GM18870 (cell line): Measurements from ENCODE around the gene GGT1.
"Not testable (repeated sequence)": the region's sequence is repeated elsewhere in the genome, so short reads cannot be mapped to it uniquely, and the experiment has no call there.

Experiments used
- ATAC-seq: cut with Tn5 transposase; IDR thresholded peaks from one replicate; pipeline ENCODE4 v1.9.1; 2021; ENCODE audit warnings: moderate library complexity; ENCODE audit not compliant: unreplicated experiment

Gene GGT1

GRCh38 chr22:24602847-24603769, at the start of gene GGT1:
Gene GGT1, plus strand, starts transcription at chr22:24603193. Its CDS starts 7,889 bp downstream, at chr22:24611082.
- ATAC-seq = not testable (repeated sequence)

DNA sequence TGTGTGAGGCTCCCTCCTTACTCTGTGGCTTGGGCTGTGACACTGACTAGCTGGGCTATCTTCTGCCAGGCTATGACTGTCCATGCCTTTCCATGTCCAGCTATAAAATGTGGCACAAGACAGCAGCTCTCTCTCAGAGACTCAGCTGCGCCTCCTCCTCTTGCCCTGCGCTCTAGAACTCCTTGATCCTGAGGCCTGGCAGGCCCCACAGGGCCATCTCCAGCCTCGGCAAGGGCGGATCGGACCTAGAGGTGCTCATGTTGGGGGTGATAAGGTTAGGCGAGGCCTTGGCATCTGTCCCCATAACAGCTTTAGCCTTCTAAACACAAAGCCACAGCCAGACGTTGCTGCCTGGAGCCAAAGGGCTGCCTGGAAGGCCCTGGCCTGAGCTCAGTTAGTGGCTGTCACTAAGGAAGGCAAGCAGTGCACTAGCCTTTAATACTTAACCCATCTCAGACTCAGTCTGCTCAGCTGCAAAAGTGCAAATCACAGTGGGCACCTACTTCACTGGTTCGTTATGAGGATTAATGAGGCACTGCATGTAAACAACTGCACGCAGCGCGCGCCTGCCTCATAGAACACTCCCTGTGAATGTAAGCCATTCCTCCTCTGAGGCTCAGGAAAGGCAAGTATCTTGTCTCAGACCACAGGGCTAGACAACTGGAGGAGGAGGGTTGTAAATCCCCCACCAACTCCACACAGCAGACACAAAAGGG, 49.2 kb upstream of the GGT1 start:
- ATAC-seq = no peak

GRCh38 chr22:24554313-24555164, 48.5 kb upstream of the GGT1 start, which contains the start of gene GUCD1:
Gene GUCD1, minus strand, starts transcription at chr22:24555138. Its CDS starts 147 bp downstream, at chr22:24554991.
- no peak for ATAC-seq

- ATAC-seq = peak; percentile 65
Observed at GRCh38 chr22:24555165-24556039, 47.6 kb upstream of the GGT1 start, which contains the start of gene SNRPD3. Gene SNRPD3, plus strand, starts transcription at chr22:24555999. Its CDS starts 1,676 bp downstream, at chr22:24557675.

DNA sequence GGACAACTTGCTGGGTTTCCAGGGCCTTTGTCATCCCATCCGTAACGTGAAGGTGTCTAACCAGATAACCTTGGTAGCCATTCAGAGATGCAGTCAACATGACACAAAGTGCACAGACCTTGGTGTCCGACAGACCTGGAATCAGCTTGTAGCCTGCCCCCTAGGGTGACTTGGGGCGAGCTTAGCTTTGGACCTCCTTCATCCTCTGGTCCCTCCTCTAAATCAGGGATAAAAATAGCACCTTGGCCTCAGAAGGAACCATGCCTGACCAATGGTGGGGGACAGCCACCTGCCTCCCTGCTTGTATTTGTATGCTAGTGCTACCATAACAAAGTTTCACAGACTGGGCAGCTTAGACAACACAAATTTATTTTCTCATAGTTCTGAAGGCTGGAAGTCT, 43.5 kb upstream of the GGT1 start:
- ATAC-seq = no peak

GRCh38 chr22:24563246-24563645, 39.7 kb upstream of the GGT1 start:
- ATAC-seq = no peak

DNA sequence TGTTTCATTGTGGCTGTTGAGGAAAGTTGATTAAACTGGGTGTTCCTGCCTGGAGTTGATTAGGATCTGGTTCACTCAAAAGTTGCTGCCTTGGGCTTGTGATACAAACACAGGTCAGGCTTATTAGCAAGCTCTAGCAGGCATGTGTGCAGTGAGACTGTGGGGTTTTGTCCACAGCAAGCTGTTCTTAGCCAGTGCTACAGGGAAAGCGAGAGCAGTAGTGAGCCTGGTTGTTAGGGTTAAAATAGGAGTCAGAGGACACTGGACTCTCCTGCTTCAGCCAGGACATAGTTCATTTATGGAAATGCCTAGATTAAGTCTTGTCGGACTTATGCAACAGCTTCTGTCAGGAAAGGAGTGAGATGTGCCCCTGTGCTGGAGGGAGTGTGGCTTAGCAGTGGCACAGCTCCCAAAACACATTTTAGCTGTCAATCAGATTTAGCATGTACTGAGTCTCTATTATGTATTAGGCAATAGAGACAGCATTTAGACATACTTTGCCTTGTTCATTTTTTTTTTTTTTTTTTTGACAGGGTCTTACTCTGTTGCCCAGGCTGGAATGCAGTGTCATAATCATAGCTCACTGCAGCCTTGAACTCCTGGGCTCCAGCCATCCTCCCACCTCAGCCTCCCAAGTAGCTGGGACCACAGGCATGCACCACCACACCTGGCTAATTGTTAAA, 38.5 kb upstream of the GGT1 start:
- no peak for ATAC-seq

- ATAC-seq = no peak
Observed at GRCh38 chr22:24565077-24565476, 37.9 kb upstream of the GGT1 start.

GRCh38 chr22:24566899-24567511, 36.0 kb upstream of the GGT1 start:
- no peak for ATAC-seq

DNA sequence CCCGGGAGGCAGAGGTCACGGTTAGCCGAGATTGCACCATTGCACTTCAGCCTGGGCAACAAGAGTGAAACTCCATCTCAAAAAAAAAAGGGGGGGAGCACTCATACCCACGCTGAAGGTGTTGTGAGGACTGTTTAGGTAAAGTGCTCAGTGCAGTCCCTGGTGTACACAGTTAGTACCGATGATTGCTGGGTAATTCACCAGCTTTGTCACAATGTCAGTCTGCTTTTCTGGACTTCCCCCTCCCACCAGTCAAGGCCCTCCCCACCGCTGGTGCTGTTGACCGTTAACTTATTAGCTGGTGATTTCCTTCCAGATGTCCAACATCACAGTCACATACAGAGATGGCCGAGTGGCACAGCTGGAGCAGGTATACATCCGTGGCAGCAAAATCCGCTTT, 35.3 kb upstream of the GGT1 start:
- no peak for ATAC-seq

DNA sequence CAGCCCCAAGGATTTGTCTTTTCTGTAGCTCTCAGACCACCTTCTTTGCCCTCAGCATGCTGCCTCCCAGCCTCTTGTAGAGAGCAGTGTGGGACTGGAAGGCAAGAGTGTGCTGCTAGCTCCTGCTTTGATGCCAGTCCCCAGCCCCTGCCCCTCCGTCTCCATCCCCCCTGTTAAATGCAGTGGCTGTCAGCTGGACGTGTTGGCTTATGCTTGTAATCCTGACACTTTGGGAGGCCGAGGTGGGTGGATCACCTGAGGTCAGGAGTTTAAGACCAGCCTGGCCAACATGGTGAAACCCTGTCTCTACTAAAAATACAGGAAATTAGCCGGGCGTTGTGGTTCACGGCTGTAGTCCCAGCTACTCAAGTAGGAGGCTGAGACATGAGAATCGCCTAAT, 31.7 kb upstream of the GGT1 start:
- no peak for ATAC-seq

GRCh38 chr22:24576778-24577177, 26.2 kb upstream of the GGT1 start:
- ATAC-seq = no peak

DNA sequence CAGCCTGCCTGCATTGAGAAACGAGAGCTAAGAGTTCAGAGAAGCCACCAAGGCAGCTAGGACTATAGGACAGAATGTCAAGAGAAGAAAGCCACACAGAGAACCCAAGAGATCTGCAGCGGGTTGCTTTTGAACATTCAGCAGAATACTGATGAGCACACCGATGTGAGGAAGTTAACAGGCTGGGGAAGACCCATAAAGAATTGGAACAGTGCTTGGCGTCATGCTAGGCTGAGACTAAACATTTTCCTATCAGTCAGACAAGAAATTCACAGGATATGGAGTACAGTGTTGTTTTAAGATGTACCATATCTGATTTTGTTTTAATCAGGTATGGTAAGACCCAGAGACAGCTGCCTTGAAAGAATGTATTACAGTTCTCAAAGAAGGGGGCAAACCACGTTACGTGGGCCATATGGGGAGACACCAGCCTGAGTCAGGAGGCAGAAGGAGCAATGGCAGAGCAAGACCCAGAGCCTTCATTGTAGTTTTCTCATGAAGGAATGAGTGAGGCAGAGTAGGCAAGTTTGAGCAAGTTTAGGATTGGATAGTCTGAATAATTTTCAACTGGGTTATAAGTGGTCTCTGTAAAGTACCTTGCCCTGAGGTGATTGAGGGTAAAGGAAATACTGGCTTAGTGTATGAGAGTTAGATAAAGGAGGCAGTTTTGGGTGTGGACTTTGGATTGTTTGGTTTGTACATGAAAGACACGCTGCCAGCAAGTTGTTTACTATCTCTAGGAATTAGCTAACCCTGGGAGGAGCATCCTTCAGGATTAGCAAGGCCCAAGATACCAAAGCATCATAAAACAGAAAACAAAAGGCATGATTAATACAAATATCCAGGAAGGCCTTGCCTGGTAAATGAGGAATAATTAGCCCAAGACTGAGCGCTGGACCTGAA, 24.4 kb upstream of the GGT1 start:
- ATAC-seq = no peak

DNA sequence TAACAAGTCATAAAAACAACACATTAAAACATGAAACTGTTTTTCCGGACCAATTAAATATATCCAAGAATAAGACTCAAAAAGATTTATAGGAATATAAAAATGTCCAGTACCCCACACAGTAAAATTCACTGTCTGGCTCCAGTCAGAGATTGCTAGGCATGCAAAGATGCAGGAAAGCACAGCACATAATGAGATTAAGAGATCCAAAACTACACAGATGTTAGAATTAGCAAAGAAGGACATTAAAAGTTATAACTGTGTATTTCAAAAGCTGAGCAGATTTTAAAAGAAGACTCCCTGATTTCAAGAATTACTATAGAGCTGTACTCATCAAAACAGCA, 23.8 kb upstream of the GGT1 start:
- no peak for ATAC-seq

DNA sequence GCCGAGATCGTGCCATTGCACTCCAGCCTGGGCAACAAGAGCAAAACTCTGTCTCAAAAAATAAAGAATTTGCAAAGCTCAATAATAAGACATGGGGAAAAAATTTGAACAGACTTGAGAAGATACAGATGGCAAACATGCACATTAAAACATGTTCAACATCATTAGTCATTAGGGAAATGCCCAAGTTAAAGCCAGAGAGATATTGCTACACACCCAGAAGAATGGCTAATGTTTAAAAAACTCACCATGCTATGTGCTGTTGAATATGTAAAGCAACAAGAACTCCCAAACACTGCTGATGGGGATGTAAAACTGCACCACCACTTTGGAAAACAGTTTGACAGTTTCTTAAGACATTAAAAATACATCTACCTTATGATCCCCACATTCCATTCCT, 22.7 kb upstream of the GGT1 start:
- no peak for ATAC-seq

GRCh38 chr22:24582056-24582814, 20.8 kb upstream of the GGT1 start:
- ATAC-seq = no peak
